Measurements from ENCODE around the gene HLF.

The HLF gene

GRCh38 chr17:55254375-55254774, 10.4 kb upstream of the HLF start:
- no peak for DNase-seq (ENCODE audit: low spot score)

DNA sequence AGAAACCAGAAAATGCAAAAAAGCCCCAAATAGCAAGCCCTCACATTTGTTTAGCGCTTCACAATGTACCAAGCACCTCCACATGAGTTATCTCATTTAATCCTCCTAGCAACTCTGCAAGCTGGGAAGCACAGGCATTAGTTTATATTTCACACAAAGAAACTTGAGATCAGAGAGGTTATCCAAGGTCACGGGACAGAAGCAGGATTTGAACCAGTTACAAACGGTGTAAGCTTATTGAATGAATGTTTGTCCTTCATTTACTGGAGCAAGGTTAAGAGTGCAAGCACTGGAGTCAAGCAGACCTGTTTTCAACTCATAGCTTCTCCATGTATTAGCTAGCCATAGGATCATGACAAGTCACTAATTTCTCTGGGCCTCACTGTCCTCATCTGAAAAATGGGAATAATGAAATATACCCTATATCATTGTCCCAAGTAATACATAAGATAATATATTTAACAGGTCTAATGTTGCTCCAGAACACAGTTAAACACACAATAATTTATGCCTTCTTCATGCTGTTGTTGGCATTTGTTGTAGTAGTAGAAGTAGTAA, 6.1 kb upstream of the HLF start:
- DNase-seq (ENCODE audit: low spot score) = no peak

DNA sequence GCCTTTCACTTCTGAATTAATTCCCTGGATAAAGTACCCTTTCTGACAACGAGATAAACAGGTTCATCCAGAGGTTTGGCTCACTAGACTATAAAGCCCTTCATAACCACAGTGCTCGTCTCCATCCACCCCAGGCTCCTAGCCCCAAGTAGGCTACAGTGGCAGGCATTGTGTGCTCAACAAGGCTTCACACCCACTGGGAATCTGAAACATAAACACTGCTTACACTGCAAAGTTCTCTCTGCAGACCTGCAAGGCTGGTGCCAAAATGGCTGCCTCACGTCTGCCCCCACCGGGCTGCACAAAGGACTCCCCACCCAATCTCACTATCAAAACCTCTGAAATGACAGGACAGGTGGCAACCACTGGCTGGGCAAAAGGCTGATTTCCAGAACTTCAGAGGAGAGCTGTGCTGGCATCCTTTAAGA, 5.1 kb upstream of the HLF start:
- DNase-seq (ENCODE audit: low spot score) = no peak

- no peak for DNase-seq (ENCODE audit: low spot score)
Measured at GRCh38 chr17:55261311-55261710, 3.4 kb upstream of the HLF start.

GRCh38 chr17:55263569-55264277, 1.0 kb upstream of the HLF start:
- no peak for DNase-seq (ENCODE audit: low spot score)

GRCh38 chr17:55264278-55264644, 499 bp upstream of the HLF start:
- DNase-seq (ENCODE audit: low spot score) = no peak

DNA sequence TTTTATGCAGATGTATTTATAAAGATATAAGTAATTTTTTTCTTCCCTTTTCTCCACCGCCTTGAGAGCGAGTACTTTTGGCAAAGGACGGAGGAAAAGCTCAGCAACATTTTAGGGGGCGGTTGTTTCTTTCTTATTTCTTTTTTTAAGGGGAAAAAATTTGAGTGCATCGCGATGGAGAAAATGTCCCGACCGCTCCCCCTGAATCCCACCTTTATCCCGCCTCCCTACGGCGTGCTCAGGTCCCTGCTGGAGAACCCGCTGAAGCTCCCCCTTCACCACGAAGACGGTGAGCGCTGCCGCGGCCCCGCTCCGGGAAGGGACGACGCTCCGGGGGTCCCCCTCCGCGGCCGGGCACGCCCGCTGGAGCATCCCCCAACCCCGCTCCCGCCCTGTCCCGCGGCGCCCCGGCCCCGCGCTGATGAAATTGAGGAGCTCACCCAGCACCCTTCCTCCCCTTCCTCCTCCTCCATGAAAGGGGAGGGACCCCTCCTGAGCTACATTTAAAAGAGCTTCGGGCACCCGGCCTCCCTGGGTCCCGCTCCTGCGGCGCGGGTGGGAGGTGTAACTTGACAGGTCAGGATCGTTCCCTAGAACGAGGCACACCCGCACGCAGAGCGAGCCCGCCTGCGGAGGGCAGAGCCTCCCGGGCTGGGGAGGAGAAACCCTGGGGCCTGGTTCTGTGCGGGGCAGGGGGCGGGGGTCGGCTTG, 706 bp downstream of the HLF start:
- no peak for DNase-seq (ENCODE audit: low spot score)

DNA sequence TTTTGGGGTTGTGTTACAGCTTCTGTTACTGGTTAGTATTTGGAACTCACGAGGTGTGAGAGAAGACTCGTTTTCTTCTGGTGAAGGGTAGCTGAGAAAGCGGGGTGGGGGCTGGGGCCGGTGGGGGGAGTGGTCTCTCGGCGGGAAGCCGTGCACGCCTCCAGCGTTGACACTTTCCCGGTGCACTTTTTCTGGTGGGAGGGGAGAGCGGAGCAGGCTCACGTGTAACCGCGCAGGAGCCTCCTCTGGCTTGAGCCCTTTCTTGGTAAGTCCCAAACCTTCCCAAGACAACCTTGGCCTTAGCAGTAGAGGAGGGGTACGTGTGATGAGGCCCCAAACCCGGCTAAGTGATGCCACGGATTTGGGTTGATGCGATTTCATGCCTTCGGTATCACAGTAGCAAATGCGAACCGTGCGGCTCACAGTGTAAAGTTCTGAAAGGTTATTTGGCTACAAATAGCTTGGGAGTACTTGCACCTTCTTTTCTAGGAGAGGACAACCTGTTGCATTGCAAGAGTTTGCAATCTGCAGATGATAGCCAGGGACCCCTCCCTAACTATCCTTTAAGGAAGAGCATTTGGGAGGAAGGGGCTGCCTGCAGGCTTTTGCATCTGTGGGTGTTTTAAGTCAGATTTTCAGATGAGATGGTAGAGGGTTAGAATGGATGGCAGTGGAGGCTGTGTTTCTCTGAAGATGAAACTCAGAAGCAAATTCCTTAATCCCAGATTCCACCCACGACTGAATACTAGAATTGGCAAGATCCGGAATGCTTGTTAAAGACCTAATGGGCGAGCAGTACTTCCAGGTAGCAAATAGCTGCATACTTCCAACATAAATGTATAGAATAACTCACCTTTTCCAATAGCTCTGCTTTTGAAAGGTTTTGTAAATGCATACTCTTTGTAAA, 1.5 kb downstream of the HLF start:
- DNase-seq (ENCODE audit: low spot score) = no peak

- DNase-seq (ENCODE audit: low spot score) = no peak
Measured at GRCh38 chr17:55266958-55267688, 2.4 kb downstream of the HLF start.

- no peak for DNase-seq (ENCODE audit: low spot score)
Measured at GRCh38 chr17:55267777-55268648, 3.3 kb downstream of the HLF start.

DNA sequence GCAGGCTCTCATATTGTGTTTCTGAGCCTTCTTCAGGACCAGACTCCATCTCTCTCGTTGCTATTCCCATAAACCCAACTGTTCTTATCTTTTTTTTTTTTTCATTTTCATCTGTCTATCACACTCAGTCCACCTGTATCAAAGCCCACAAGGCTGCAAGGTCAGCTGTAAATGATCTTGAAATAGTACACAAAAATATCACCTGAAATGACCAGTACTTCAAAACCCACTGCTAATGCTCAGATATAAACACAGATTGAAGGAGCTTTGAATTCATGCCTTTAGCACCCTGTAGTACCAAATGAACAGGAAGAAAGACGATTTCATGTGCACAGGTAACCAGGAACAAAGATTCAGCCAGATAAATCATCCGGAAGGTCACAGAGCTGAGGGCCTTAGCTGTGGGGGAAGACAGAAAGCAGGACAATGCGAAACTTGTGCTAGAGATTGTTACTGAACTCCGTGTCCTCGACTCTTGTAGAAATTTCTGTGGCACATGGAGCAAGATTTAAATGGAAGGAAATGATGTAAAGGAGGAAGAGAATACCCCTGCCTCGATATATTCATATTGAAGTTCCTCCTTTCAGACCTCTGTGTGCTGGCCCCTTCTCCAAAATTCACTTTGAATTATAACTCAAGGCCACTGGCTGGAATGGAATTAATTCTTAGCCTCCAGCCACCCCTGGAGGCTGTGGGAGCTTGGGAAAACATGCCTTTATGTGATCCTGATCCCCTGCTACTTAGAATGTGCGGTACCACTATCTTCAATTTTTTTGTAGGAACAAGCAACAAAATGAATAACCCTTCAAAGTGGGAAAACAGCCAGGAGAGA, 4.1 kb downstream of the HLF start:
- no peak for DNase-seq (ENCODE audit: low spot score)

DNA sequence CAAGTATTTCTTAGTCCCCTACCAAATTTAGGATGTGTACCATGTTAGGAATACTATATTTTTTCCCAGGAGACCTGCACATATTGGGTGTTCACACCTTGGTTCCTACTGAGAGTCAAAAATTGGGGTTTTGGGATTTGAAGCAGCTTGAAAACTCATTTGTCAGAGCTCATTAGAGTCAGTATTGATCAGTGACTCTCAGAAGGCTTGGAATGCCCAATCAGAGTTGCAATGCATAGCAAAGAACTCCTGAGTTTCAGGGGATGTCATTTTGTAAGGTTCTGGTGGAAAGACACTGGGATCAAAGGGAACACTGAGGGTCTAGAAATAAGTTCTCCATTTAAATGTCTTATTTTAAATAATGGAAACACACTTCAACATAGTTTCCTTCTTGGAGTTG, 5.1 kb downstream of the HLF start:
- DNase-seq (ENCODE audit: low spot score) = no peak

DNA sequence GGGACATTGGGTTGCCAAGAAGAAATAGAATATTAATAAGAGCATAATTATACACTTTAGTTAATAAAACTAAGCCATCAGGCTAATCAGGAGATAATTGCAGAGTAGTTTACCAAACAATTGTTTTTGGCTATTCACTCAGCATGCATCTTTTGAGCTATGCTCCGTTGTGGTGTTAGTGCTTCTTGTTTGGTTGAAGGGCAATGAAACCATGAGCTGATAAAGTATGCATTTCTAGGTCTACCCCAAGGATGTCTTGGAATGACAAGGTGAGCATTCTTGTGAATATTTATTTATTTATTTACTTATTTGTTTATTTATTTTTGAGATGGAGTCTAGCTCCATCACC, 6.4 kb downstream of the HLF start:
- no peak for DNase-seq (ENCODE audit: low spot score)

DNA sequence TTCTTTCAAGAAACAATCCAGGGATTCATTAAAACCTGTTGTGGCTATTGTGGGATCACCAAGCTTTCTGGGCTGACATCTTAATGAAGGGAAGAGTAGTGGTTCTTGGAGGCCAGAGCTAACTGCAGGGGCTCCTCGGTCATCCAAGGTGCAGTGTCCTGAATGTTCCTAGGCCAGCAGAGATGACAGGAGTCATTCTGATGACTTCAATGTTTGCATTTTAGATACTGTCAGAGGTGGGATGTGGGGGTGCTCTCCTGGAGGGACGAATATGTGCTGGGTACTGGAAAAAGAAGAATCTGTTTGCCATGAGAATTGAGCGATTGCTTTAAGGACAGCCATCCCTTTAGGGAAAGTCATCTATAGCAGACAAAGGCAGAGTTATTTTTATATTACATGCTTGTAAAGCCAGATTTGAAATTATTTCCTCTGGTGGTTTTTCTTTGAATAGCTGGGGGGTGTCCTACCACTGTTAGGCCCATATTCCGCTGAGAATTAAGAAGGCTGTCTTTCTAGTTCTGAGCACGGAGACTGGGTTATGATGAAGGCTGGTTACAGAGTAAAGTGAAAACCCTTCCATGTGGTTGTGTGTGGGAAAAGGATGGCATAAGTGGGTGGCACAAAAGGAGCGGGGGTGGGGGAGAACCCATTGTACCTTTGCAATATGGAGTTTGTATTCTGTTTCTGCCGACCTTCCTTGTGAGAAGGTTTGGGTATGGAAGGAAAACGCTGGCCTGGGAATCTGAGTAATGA, 7.4 kb downstream of the HLF start:
- DNase-seq (ENCODE audit: low spot score) = no peak

DNA sequence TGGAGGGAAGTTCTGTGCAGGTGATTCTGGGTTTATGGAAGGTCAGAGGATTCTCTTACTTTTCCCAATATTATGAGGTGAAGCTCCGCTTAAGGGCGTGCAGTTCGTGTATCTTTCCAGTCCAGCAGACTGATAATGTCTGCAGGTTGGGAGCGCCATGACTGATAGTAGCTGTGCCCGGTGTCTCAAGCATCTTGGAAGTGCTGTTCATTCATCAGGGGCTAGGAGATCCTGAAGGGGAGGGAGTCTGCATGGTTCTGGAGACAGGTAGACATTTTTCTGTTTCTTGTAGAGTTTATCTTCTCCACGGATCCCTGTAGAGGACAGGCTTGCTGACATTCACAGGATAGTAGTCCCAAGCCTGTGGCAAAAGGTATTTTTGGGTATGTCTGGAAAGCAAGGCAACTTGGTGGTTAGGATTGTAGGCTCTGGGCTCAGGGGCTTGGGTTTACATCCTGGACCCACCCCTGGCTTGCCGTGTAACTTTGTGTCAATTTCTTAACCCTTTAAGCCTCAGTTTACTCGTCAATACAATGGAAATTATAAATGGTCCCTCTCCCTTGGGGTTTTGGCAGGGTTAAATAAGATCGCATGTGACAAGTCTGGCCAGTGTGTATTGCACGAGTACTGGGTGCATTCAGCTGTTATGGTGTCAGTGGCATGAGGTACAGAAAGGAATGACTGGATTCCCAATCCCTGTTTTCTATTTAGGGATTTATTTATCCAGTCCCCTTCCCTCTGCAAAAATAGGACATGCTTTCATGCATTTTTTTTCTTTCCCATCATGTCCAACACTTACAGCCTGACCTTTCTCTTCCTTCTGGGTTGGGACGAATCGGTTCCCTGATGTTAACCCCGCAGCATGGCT, 8.2 kb downstream of the HLF start:
- no peak for DNase-seq (ENCODE audit: low spot score)

GRCh38 chr17:55273579-55274354, 9.0 kb downstream of the HLF start:
- DNase-seq (ENCODE audit: low spot score) = peak; percentile 48
